ENCODE measurements around the gene HHIPL1. TPM values are rescaled to one million over a fixed set of nuclear protein-coding genes. Genes with fewer than 3 reads are reported as not detected.

HHIPL1 gene
- 1 to 10 TPM; 2.5 to 2.9 TPM for total RNA-seq
- polyA plus RNA-seq (ENCODE audit: insufficient read length in 6 of 6): 1 to 10 TPM; 2.2 to 3.1 (median 2.5) TPM
- long read RNA-seq, donor 1: 0 reads
- long read RNA-seq, donor 2: 0 reads
- long read RNA-seq, donor 3, full-length matches to known transcripts: 3 of 3 reads
- long read RNA-seq, donor 3, partial matches to known transcripts: 0 of 3 reads
- long read RNA-seq, donor 3, other reads (novel, unspliced or antisense): 0 of 3 reads
- long read RNA-seq, donor 4, partial matches to known transcripts: 0 of 1 reads
- long read RNA-seq, donor 4, other reads (novel, unspliced or antisense): 1 of 1 reads
- long read RNA-seq, donor 5, full-length matches to known transcripts: 1 of 1 reads
- long read RNA-seq, donor 5, partial matches to known transcripts: 0 of 1 reads
- long read RNA-seq, donor 5, other reads (novel, unspliced or antisense): 0 of 1 reads
- long read RNA-seq, donor 6, full-length matches to known transcripts: 1 of 1 reads
- long read RNA-seq, donor 6, partial matches to known transcripts: 0 of 1 reads
- long read RNA-seq, donor 6, other reads (novel, unspliced or antisense): 0 of 1 reads
- long read RNA-seq, donor 7, full-length matches to known transcripts: 1 of 1 reads
- long read RNA-seq, donor 7, partial matches to known transcripts: 0 of 1 reads
- long read RNA-seq, donor 7, other reads (novel, unspliced or antisense): 0 of 1 reads
- long read RNA-seq, donor 8, full-length matches to known transcripts: 1 of 1 reads
- long read RNA-seq, donor 8, partial matches to known transcripts: 0 of 1 reads
- long read RNA-seq, donor 8, other reads (novel, unspliced or antisense): 0 of 1 reads
- long read RNA-seq, donor 9: 0 reads
- long read RNA-seq, donor 10, partial matches to known transcripts: 0 of 1 reads
- long read RNA-seq, donor 10, other reads (novel, unspliced or antisense): 1 of 1 reads
- long read RNA-seq, donor 11: 0 reads
- long read RNA-seq, donor 12, partial matches to known transcripts: 5 of 5 reads
- long read RNA-seq, donor 12, other reads (novel, unspliced or antisense): 0 of 5 reads

DNA sequence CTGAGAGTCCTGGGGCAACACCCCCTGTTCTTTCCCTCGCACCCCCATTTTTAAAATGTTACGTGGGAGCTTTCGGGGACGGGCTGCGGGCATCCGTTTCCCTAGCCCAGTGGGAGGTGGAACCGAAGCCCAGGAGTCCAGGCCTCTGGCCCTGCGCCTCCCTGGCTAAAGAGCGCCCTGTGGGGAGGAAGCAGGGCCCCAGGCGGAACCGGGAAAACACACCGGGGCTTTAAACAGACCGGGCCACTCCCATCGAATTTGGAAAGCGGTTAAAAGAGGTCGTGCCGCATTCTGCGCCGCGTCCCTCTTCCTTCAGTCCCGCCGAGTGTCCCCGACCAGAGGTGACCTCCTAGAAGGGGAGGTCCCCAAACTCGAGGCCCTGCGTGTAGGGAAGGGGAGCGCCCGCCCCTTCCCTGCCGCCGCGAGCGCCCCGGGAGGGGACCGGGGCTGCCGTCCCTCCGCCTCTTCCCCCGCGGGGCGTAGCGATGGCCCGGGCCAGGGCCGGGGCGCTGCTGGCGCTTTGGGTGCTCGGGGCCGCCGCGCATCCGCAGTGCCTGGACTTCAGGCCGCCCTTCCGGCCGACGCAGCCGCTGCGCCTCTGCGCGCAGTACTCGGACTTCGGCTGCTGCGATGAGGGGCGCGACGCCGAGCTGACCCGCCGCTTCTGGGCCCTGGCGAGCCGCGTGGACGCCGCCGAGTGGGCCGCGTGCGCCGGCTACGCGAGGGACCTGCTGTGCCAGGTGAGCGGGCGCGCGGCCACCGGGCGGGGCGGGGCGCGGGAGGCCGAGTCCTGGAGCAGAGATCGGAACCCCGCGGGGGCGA is at the start of gene HHIPL1:
Gene HHIPL1 (plus strand): TSS at position 407 of the 822 bp plus-strand sequence. CDS start 79 bp downstream, at position 486.
- H3K9me3 ChIP-seq: no peaks in the 10 kb centered on the region
- peaks cover 0 to 42% of the 10 kb centered on the region in 2 donors for H3K27me3 ChIP-seq
- peak within 1 kb of the TSS; percentile 33 to 39 for H3K4me3 ChIP-seq
- peak in 2 of 4 donors; percentile 46 to 56 for DNase-seq
- H3K27ac ChIP-seq: no peak within 1 kb of the TSS
- intact Hi-C loops (cut with DNase I): no loop called here
- H3K36me3 ChIP-seq: no peaks in the 10 kb centered on the region
- TF ChIP-seq, protein P1, sequence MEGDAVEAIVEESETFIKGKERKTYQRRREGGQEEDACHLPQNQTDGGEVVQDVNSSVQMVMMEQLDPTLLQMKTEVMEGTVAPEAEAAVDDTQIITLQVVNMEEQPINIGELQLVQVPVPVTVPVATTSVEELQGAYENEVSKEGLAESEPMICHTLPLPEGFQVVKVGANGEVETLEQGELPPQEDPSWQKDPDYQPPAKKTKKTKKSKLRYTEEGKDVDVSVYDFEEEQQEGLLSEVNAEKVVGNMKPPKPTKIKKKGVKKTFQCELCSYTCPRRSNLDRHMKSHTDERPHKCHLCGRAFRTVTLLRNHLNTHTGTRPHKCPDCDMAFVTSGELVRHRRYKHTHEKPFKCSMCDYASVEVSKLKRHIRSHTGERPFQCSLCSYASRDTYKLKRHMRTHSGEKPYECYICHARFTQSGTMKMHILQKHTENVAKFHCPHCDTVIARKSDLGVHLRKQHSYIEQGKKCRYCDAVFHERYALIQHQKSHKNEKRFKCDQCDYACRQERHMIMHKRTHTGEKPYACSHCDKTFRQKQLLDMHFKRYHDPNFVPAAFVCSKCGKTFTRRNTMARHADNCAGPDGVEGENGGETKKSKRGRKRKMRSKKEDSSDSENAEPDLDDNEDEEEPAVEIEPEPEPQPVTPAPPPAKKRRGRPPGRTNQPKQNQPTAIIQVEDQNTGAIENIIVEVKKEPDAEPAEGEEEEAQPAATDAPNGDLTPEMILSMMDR (IDR thresholded peaks at IDR 0.05): no peak
- ATAC-seq: peak; percentile 60
- H3K4me1 ChIP-seq: peaks cover 3 to 10% of the 10 kb centered on the region in 2 donors

- peak; percentile 13 for ATAC-seq
- intact Hi-C loops (cut with DNase I): no loop called here
- peak in 1 of 4 donors; percentile 52 for DNase-seq
- Histone ChIP-seq H3K36me3 (no peaks in the 10 kb centered on the region), H3K9me3 (no peaks in the 10 kb centered on the region), H3K27me3 (no peaks in the 10 kb centered on the region), H3K4me1 (peaks cover 12 to 77% of the 10 kb centered on the region in 2 donors), H3K27ac (peak overlapping the region; percentile 65 to 69), H3K4me3 (no peak overlapping the region)
- TF ChIP-seq, protein P1 (IDR thresholded peaks at IDR 0.05): no peak
These were observed 49.4 kb upstream of the HHIPL1 start for GRCh38 chr14:99595524-99595923.

DNA sequence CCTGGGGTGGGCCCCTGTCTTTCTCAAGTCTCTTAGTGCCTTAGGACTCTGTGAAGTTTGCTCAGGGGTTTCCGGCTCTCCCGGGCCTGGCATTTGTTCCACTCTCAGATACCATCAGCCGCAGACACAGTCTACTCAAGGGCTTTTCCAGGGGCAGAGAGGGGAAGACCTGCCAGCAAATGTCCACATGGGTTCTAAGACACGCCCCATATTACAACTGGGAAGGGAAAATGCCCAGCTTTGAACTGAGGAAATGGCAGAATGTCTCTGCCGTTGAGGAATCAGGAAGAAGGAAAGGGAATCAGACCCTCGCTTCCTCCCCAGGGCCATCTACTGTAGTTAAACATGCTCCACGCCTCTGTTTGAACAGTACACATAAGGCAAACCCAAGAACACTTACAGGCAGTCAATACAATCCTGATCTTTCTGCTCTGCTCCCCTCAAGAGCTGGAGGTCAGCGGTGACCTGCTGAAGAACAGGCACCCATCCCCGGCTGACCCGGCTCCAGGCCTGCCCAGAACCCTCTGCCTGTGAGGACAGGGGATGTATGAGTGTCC is 48.8 kb upstream of the HHIPL1 start:
- DNase-seq (peak in 3 of 4 donors; percentile 57 to 67 (median 65)), ATAC-seq (peak; percentile 90)
- H3K4me1 ChIP-seq: peaks cover 16 to 77% of the 10 kb centered on the region in 2 donors
- peak overlapping the region; percentile 65 to 69 for H3K27ac ChIP-seq
- no peaks in the 10 kb centered on the region for H3K36me3 ChIP-seq
- TF ChIP-seq, protein P1 (IDR thresholded peaks at IDR 0.05): no peak
- H3K27me3 ChIP-seq: no peaks in the 10 kb centered on the region
- no peak overlapping the region for H3K4me3 ChIP-seq
- no peaks in the 10 kb centered on the region for H3K9me3 ChIP-seq
- intact Hi-C loops (cut with DNase I): no loop called here

DNA sequence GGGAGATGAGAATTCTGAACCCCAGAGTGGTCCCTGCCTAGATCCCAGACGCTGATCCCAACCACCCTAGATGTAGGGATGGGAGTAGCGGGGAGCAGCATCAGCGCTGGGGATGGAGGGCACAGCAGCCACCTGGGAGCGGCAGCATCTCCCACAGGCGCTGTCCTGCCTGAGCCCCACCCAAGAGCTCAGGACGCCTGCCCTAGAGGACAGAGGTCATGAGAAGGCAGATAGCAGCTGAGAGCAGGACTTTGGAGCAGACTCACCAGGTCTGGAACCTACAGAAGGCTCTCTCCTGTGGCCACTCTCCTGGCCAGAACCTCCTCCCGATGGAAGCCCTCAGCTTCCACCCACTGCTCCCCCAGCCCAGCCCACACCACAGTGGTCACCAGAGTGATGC is 48.2 kb upstream of the HHIPL1 start:
- no peak for DNase-seq
- TF ChIP-seq, protein P1 (IDR thresholded peaks at IDR 0.05): no peak
- no peaks in the 10 kb centered on the region for H3K9me3 ChIP-seq
- no peak for ATAC-seq
- peaks cover 0 to under 1% of the 10 kb centered on the region in 2 donors for H3K27me3 ChIP-seq
- no peaks in the 10 kb centered on the region for H3K36me3 ChIP-seq
- intact Hi-C loops (cut with DNase I): no loop called here
- no peak overlapping the region for H3K4me3 ChIP-seq
- peaks cover 17 to 80% of the 10 kb centered on the region in 2 donors for H3K4me1 ChIP-seq
- peak overlapping the region; percentile 65 to 69 for H3K27ac ChIP-seq

All from left lung (tissue), 14 donors.